Measurements from ENCODE around the gene SFT2D3. TPM values are rescaled to one million over a fixed set of nuclear protein-coding genes. Genes with fewer than 3 reads are reported as not detected.

The SFT2D3 gene
- total and polyA plus RNA-seq, 2 of the 8 experiments (the other 6 are each of a cell fraction or from before 2014, with no cell fraction given): 7.3 to 10.3 TPM

- Histone ChIP-seq H3K23me2 (ENCODE audit: low read depth, low read length) (no peaks in the 10 kb centered on the region), H3K36me3 (ENCODE audit: control insufficient read depth in 2 of 4, insufficient read depth in 4 of 4, low read length in 3 of 4) (peaks cover 21 to 78% (median 48%) of the 10 kb centered on the region in 4 experiments), H4K91ac (replicated peaks; ENCODE audit: insufficient read length, low read length) (no peak overlapping the region), H2BK120ac (replicated peaks; ENCODE audit: low read depth, low read length) (no peak overlapping the region), H3K27me3 (replicated peaks in 1 of 4; ENCODE audit: control insufficient read depth in 3 of 4, extremely low read depth in 1 of 4, insufficient read depth in 3 of 4, low read length in 3 of 4) (no peaks in the 10 kb centered on the region), H3K18ac (ENCODE audit: extremely low read depth, low read length) (no peak overlapping the region), H3K9ac (replicated peaks in 1 of 4; ENCODE audit: extremely low read depth in 1 of 4, low read depth in 3 of 4, low read length in 3 of 4) (no peak overlapping the region; a peak in 1 of 7 replicates), H4K8ac (ENCODE audit: extremely low read depth, insufficient read depth, low read length) (no peak overlapping the region), H3K4ac (replicated peaks; ENCODE audit: insufficient read length, low read depth, low read length) (no peak overlapping the region), H3K4me2 (ENCODE audit: insufficient read depth in 1 of 2, low read depth in 2 of 2, low read length in 2 of 2) (no peak overlapping the region), H2BK20ac (ENCODE audit: low read length) (no peak overlapping the region), H3K27ac (ENCODE audit: low read depth, low read length) (no peak overlapping the region), H2BK12ac (ENCODE audit: low read depth, low read length) (no peak overlapping the region), H3K23ac (ENCODE audit: insufficient read length) (no peak overlapping the region), H4K20me1 (replicated peaks in 1 of 2; ENCODE audit: control insufficient read depth in 1 of 2, insufficient read depth in 2 of 2, low read length in 2 of 2) (peaks cover 0 to 4% of the 10 kb centered on the region in 2 experiments), H3K79me2 (ENCODE audit: control insufficient read depth in 1 of 2, insufficient read depth in 2 of 2, low read length in 2 of 2) (no peaks in the 10 kb centered on the region; a peak in 1 of 4 replicates), H3K56ac (replicated peaks; ENCODE audit: insufficient read length, low read depth, low read length) (no peak overlapping the region), H4K5ac (ENCODE audit: insufficient read length, low read depth, low read length) (no peak overlapping the region), H2BK15ac (ENCODE audit: low read length) (no peak overlapping the region), H3K4me1 (replicated peaks in 1 of 4; ENCODE audit: control insufficient read depth in 3 of 4, insufficient read depth in 4 of 4, low read length in 3 of 4) (no peaks in the 10 kb centered on the region), H2AK5ac (ENCODE audit: low read depth, low read length) (no peak overlapping the region), H2BK5ac (ENCODE audit: low read depth, low read length) (no peak overlapping the region), H3K79me1 (ENCODE audit: low read depth, low read length) (no peaks in the 10 kb centered on the region), H3K9me3 (ENCODE audit: insufficient read depth in 2 of 2, low read depth in 1 of 2, low read length in 1 of 2) (no peaks in the 10 kb centered on the region), H3K4me3 (ENCODE audit: extremely low read depth in 1 of 4, insufficient read depth in 2 of 4, low read depth in 3 of 4, low read length in 4 of 4) (no peak overlapping the region), H2AFZ (ENCODE audit: low read length) (no peak overlapping the region), H3K14ac (ENCODE audit: insufficient read length) (no peak overlapping the region)
- WGBS, 2 experiments (ENCODE audit: extremely low coverage in 1 of 2, insufficient coverage in 1 of 2, insufficient read length in 1 of 2, insufficient replicate concordance in 2 of 2, low coverage in 1 of 2, low lambda C conversion rate in 2 of 2, missing lambda C conversion rate in 1 of 2): 96% methylated on average over 6 of the region's 6 CpGs; no CpG with 5 or more reads in 1 of the 2 experiments
- CTCF ChIA-PET (ENCODE audit: partially characterized antibody): no interaction called here
- FAIRE-seq (no peak), DNase-seq (ENCODE audit: low read depth in 1 of 2, low spot score in 2 of 2) (no peak)
- no peak for TF ChIP-seq CBX8 (IDR thresholded peaks at IDR 0.05; ENCODE audit: borderline replicate concordance, low read depth, low read length)
- no peak for TF ChIP-seq RNF2 (IDR thresholded peaks at IDR 0.05; ENCODE audit: borderline replicate concordance, low read depth, low read length, missing control alignments, poor library complexity, severe bottlenecking)
- no peak for TF ChIP-seq SUZ12 (IDR thresholded peaks at IDR 0.05; ENCODE audit: low read length)
- POLR2A ChIA-PET (ENCODE audit: partially characterized antibody): no interaction called here
These were observed 20.1 kb downstream of the SFT2D3 start for GRCh38 chr2:127721311-127721977.

All from H1 (cell line).